ENCODE data around the gene KRTAP2-4. TPM values are rescaled to one million over a fixed set of nuclear protein-coding genes. Genes with fewer than 3 reads are reported as not detected.
"Not testable (repeated sequence)": the region's sequence is repeated elsewhere in the genome, so short reads cannot be mapped to it uniquely, and the experiment has no call there.

KRTAP2-4 gene
- total RNA-seq, 4 donors from 2014 or later, result not detected

- ATAC-seq (ENCODE audit: low FRiP score) (no peak), DNase-seq (ENCODE audit: low spot score) (no peak)
- no peak for TF ChIP-seq CTCF (IDR thresholded peaks at IDR 0.05)
Observed at GRCh38 chr17:41037853-41038350, 27.8 kb downstream of the KRTAP2-4 start.

GRCh38 chr17:41034346-41034935, 31.2 kb downstream of the KRTAP2-4 start, which contains the start of gene KRTAP1-3:
Gene KRTAP1-3, minus strand, starts transcription at chr17:41034874. Its CDS starts 53 bp downstream, at chr17:41034821.
- DNase-seq (ENCODE audit: low spot score); ATAC-seq (ENCODE audit: low FRiP score): not testable (repeated sequence)

- TF ChIP-seq CTCF (IDR thresholded peaks at IDR 0.05), result no peak
- ATAC-seq (ENCODE audit: low FRiP score) (no peak), DNase-seq (ENCODE audit: low spot score) (no peak)
Observed at GRCh38 chr17:41029633-41030245, 35.9 kb downstream of the KRTAP2-4 start, which contains the start of gene KRTAP1-4. Gene KRTAP1-4, minus strand, starts transcription at chr17:41030195. Its CDS starts 117 bp downstream, at chr17:41030078.

- no peak for DNase-seq (ENCODE audit: low spot score)
- no peak for ATAC-seq (ENCODE audit: low FRiP score)
- no peak for TF ChIP-seq CTCF (IDR thresholded peaks at IDR 0.05)
Observed at GRCh38 chr17:41026715-41027471, 38.8 kb downstream of the KRTAP2-4 start, which contains the start of gene KRTAP1-5. Gene KRTAP1-5, minus strand, starts transcription at chr17:41027208. Its CDS starts 53 bp downstream, at chr17:41027155.

- ATAC-seq (ENCODE audit: low FRiP score) (no peak), DNase-seq (ENCODE audit: low spot score) (no peak)
- no peak for TF ChIP-seq CTCF (IDR thresholded peaks at IDR 0.05)
Observed at GRCh38 chr17:41024697-41025096, 41.0 kb downstream of the KRTAP2-4 start.

GRCh38 chr17:41020336-41020735, 45.3 kb downstream of the KRTAP2-4 start:
- no peak for TF ChIP-seq CTCF (IDR thresholded peaks at IDR 0.05)
- no peak for ATAC-seq (ENCODE audit: low FRiP score)
- no peak for DNase-seq (ENCODE audit: low spot score)

- ATAC-seq (ENCODE audit: low FRiP score), result no peak
- TF ChIP-seq CTCF (IDR thresholded peaks at IDR 0.05), result no peak
- DNase-seq (ENCODE audit: low spot score), result no peak
Observed at GRCh38 chr17:41019415-41019814, 46.3 kb downstream of the KRTAP2-4 start.

Measured in omental fat pad (tissue), 4 donors.